HG03196 (cell line): Measurements from ENCODE around the gene SCARB1.

Experiments
- ATAC-seq: cut with Tn5 transposase; IDR thresholded peaks from one replicate; pipeline ENCODE4 v1.9.1; 2021; ENCODE audit not compliant: unreplicated experiment

Gene SCARB1

GRCh38 chr12:124804011-124804621, 59.5 kb downstream of the SCARB1 start:
- ATAC-seq = no peak

GRCh38 chr12:124802361-124802760, 61.3 kb downstream of the SCARB1 start:
- ATAC-seq = no peak

GRCh38 chr12:124800506-124800905, 63.2 kb downstream of the SCARB1 start:
- no peak for ATAC-seq

GRCh38 chr12:124797321-124797720, 66.3 kb downstream of the SCARB1 start:
- no peak for ATAC-seq

GRCh38 chr12:124796303-124796960, 67.2 kb downstream of the SCARB1 start:
- no peak for ATAC-seq

GRCh38 chr12:124795081-124795948, 68.3 kb downstream of the SCARB1 start:
- peak; percentile 49 for ATAC-seq

GRCh38 chr12:124792961-124793441, 70.7 kb downstream of the SCARB1 start:
- ATAC-seq = no peak

- ATAC-seq = no peak
Observed at GRCh38 chr12:124792156-124792555, 71.5 kb downstream of the SCARB1 start.

GRCh38 chr12:124790650-124791400, 72.8 kb downstream of the SCARB1 start:
- no peak for ATAC-seq

GRCh38 chr12:124788936-124789555, 74.6 kb downstream of the SCARB1 start:
- no peak for ATAC-seq

- no peak for ATAC-seq
Observed at GRCh38 chr12:124786061-124786964, 77.4 kb downstream of the SCARB1 start.

- no peak for ATAC-seq
Observed at GRCh38 chr12:124784871-124785572, 78.6 kb downstream of the SCARB1 start.

- ATAC-seq = no peak
Observed at GRCh38 chr12:124783087-124783486, 80.6 kb downstream of the SCARB1 start.

- ATAC-seq = no peak
Observed at GRCh38 chr12:124782132-124782531, 81.5 kb downstream of the SCARB1 start.

- ATAC-seq = no peak
Observed at GRCh38 chr12:124780752-124781685, 82.6 kb downstream of the SCARB1 start.

GRCh38 chr12:124780336-124780735, 83.3 kb downstream of the SCARB1 start:
- no peak for ATAC-seq

GRCh38 chr12:124779161-124780141, 84.2 kb downstream of the SCARB1 start:
- peak; percentile 46 for ATAC-seq
